ENCODE results near the gene ASTL.
"Not testable (repeated sequence)": the region's sequence is repeated elsewhere in the genome, so short reads cannot be mapped to it uniquely, and the experiment has no call there.

ASTL gene

GRCh38 chr2:96088340-96089335 lies 49.7 kb downstream of the ASTL start:
- peaks cover 59% of the 10 kb centered on the region for H3K27me3 ChIP-seq (ENCODE audit: control insufficient read depth, insufficient read depth, low read length)
- H3K36me3 ChIP-seq (ENCODE audit: insufficient read depth, low read length): no peaks in the 10 kb centered on the region
- no peaks in the 10 kb centered on the region for H3K4me1 ChIP-seq (ENCODE audit: control insufficient read depth, insufficient read depth, low read length)

GRCh38 chr2:96087130-96087529 lies 51.2 kb downstream of the ASTL start:
- Histone ChIP-seq H3K4me3 (ENCODE audit: low read length) (no peak overlapping the region), H3K27me3 (ENCODE audit: control insufficient read depth, insufficient read depth, low read length) (peaks cover 51% of the 10 kb centered on the region), H3K36me3 (ENCODE audit: insufficient read depth, low read length) (no peaks in the 10 kb centered on the region), H3K4me1 (ENCODE audit: control insufficient read depth, insufficient read depth, low read length) (no peaks in the 10 kb centered on the region), H3K4me2 (ENCODE audit: low read length) (no peak overlapping the region), H3K9me3 (replicated peaks; ENCODE audit: low read length) (no peaks in the 10 kb centered on the region), H3K9ac (ENCODE audit: low read depth, low read length) (no peak overlapping the region)

More at GRCh38 chr2:96088340-96089335, 49.7 kb downstream of the ASTL start:
- Histone ChIP-seq H3K9me3 (replicated peaks; ENCODE audit: low read length) (no peaks in the 10 kb centered on the region), H3K4me2 (ENCODE audit: low read length) (no peak overlapping the region), H3K4me3 (ENCODE audit: low read length) (no peak overlapping the region), H3K9ac (ENCODE audit: low read depth, low read length) (no peak overlapping the region)

GRCh38 chr2:96085541-96086355 lies 52.6 kb downstream of the ASTL start:
- Histone ChIP-seq H3K9me3 (replicated peaks; ENCODE audit: low read length) (no peaks in the 10 kb centered on the region), H3K36me3 (ENCODE audit: insufficient read depth, low read length) (no peaks in the 10 kb centered on the region), H3K27me3 (ENCODE audit: control insufficient read depth, insufficient read depth, low read length) (peaks cover 52% of the 10 kb centered on the region), H3K4me1 (ENCODE audit: control insufficient read depth, insufficient read depth, low read length) (no peaks in the 10 kb centered on the region), H3K4me3 (ENCODE audit: low read length) (no peak overlapping the region), H3K4me2 (ENCODE audit: low read length) (no peak overlapping the region), H3K9ac (ENCODE audit: low read depth, low read length) (no peak overlapping the region)

- H3K4me3 ChIP-seq (ENCODE audit: low read length); H3K4me2 ChIP-seq (ENCODE audit: low read length); H3K4me1 ChIP-seq (ENCODE audit: control insufficient read depth, insufficient read depth, low read length); H3K9ac ChIP-seq (ENCODE audit: low read depth, low read length); H3K9me3 ChIP-seq (replicated peaks; ENCODE audit: low read length); H3K36me3 ChIP-seq (ENCODE audit: insufficient read depth, low read length): not testable (repeated sequence)
- H3K27me3 ChIP-seq (ENCODE audit: control insufficient read depth, insufficient read depth, low read length): peaks cover 57% of the 10 kb centered on the region
Observed at GRCh38 chr2:96084858-96085518, 53.3 kb downstream of the ASTL start.

- Histone ChIP-seq H3K9me3 (replicated peaks; ENCODE audit: low read length) (no peaks in the 10 kb centered on the region), H3K36me3 (ENCODE audit: insufficient read depth, low read length) (no peaks in the 10 kb centered on the region), H3K4me2 (ENCODE audit: low read length) (no peak overlapping the region), H3K4me3 (ENCODE audit: low read length) (no peak overlapping the region), H3K27me3 (ENCODE audit: control insufficient read depth, insufficient read depth, low read length) (peaks cover 58% of the 10 kb centered on the region), H3K4me1 (ENCODE audit: control insufficient read depth, insufficient read depth, low read length) (no peaks in the 10 kb centered on the region), H3K9ac (ENCODE audit: low read depth, low read length) (no peak overlapping the region)
Observed at GRCh38 chr2:96083989-96084857, 54.1 kb downstream of the ASTL start.

GRCh38 chr2:96083064-96083939 lies 55.0 kb downstream of the ASTL start:
- Histone ChIP-seq H3K9ac (ENCODE audit: low read depth, low read length) (no peak overlapping the region), H3K4me2 (ENCODE audit: low read length) (no peak overlapping the region), H3K4me3 (ENCODE audit: low read length) (no peak overlapping the region), H3K36me3 (ENCODE audit: insufficient read depth, low read length) (no peaks in the 10 kb centered on the region), H3K9me3 (replicated peaks; ENCODE audit: low read length) (no peaks in the 10 kb centered on the region), H3K27me3 (ENCODE audit: control insufficient read depth, insufficient read depth, low read length) (peaks cover 52% of the 10 kb centered on the region), H3K4me1 (ENCODE audit: control insufficient read depth, insufficient read depth, low read length) (no peaks in the 10 kb centered on the region)

- Histone ChIP-seq H3K4me1 (ENCODE audit: control insufficient read depth, insufficient read depth, low read length) (no peaks in the 10 kb centered on the region), H3K27me3 (ENCODE audit: control insufficient read depth, insufficient read depth, low read length) (peaks cover 48% of the 10 kb centered on the region), H3K9ac (ENCODE audit: low read depth, low read length) (no peak overlapping the region), H3K4me3 (ENCODE audit: low read length) (no peak overlapping the region), H3K9me3 (replicated peaks; ENCODE audit: low read length) (no peaks in the 10 kb centered on the region), H3K4me2 (ENCODE audit: low read length) (no peak overlapping the region), H3K36me3 (ENCODE audit: insufficient read depth, low read length) (no peaks in the 10 kb centered on the region)
Observed at GRCh38 chr2:96082211-96083063, 55.9 kb downstream of the ASTL start.

- H3K4me3 ChIP-seq (ENCODE audit: low read length): no peak overlapping the region
- peaks cover 45% of the 10 kb centered on the region for H3K27me3 ChIP-seq (ENCODE audit: control insufficient read depth, insufficient read depth, low read length)
- H3K4me2 ChIP-seq (ENCODE audit: low read length): no peak overlapping the region
- H3K36me3 ChIP-seq (ENCODE audit: insufficient read depth, low read length): no peaks in the 10 kb centered on the region
- no peaks in the 10 kb centered on the region for H3K4me1 ChIP-seq (ENCODE audit: control insufficient read depth, insufficient read depth, low read length)
- H3K9ac ChIP-seq (ENCODE audit: low read depth, low read length): no peak overlapping the region
- H3K9me3 ChIP-seq (replicated peaks; ENCODE audit: low read length): no peaks in the 10 kb centered on the region
Observed at GRCh38 chr2:96081042-96081441, 57.3 kb downstream of the ASTL start.

- Histone ChIP-seq H3K4me2 (ENCODE audit: low read length) (no peak overlapping the region), H3K36me3 (ENCODE audit: insufficient read depth, low read length) (no peaks in the 10 kb centered on the region), H3K27me3 (ENCODE audit: control insufficient read depth, insufficient read depth, low read length) (peaks cover 54% of the 10 kb centered on the region), H3K9ac (ENCODE audit: low read depth, low read length) (no peak overlapping the region), H3K9me3 (replicated peaks; ENCODE audit: low read length) (no peaks in the 10 kb centered on the region), H3K4me1 (ENCODE audit: control insufficient read depth, insufficient read depth, low read length) (peaks cover 2% of the 10 kb centered on the region), H3K4me3 (ENCODE audit: low read length) (no peak overlapping the region)
Observed at GRCh38 chr2:96075199-96075771, 63.0 kb downstream of the ASTL start.

Data from skeletal muscle satellite cell (primary cell).